ENCODE data around the gene OTUB2. TPM values are rescaled to one million over a fixed set of nuclear protein-coding genes. Genes with fewer than 3 reads are reported as not detected.

The OTUB2 gene
- total and polyA plus RNA-seq, 5 donors from 2014 or later, result 0.25 to 0.46 (median 0.37) TPM; not detected in 1

- Mint-ChIP-seq H3K4me3 (no peak overlapping the region), H3K27me3 (no peaks in the 10 kb centered on the region), H3K36me3 (no peaks in the 10 kb centered on the region), H3K9me3 (no peaks in the 10 kb centered on the region), H3K27ac (no peak overlapping the region), H3K4me1 (peaks cover 0 to 1% (median 0%) of the 10 kb centered on the region in 4 donors)
- no peaks in the 10 kb centered on the region for H3K27me3 ChIP-seq (ENCODE audit: control insufficient read depth, insufficient read depth, low read length)
- H3K4me1 ChIP-seq (ENCODE audit: control insufficient read depth, insufficient read depth, low read length, poor library complexity, severe bottlenecking), result no peaks in the 10 kb centered on the region
- ATAC-seq (ENCODE audit: low read depth in 2 of 2) (no peak), DNase-seq (no peak)
- no peaks in the 10 kb centered on the region for H3K36me3 ChIP-seq (ENCODE audit: control insufficient read depth, insufficient read depth, low read length)
- no peak overlapping the region for H3K27ac ChIP-seq (ENCODE audit: insufficient read depth, low read length, poor library complexity, severe bottlenecking)
- no peaks in the 10 kb centered on the region for H3K9me3 ChIP-seq (ENCODE audit: control insufficient read depth in 2 of 2, low read length in 2 of 2)
- no peak overlapping the region for H3K4me3 ChIP-seq (ENCODE audit: low read depth, low read length)
Measured at GRCh38 chr14:94087891-94088290, 61.8 kb downstream of the OTUB2 start.

- no peaks in the 10 kb centered on the region for H3K4me1 Mint-ChIP-seq
- no peak overlapping the region for H3K27ac ChIP-seq (ENCODE audit: insufficient read depth, low read length, poor library complexity, severe bottlenecking)
- no peak overlapping the region for H3K4me3 ChIP-seq (ENCODE audit: low read depth, low read length)
- H3K27ac Mint-ChIP-seq, result no peak overlapping the region
- H3K9me3 Mint-ChIP-seq, result no peaks in the 10 kb centered on the region
- H3K4me3 Mint-ChIP-seq, result no peak overlapping the region
- H3K27me3 Mint-ChIP-seq, result no peaks in the 10 kb centered on the region
- no peaks in the 10 kb centered on the region for H3K4me1 ChIP-seq (ENCODE audit: control insufficient read depth, insufficient read depth, low read length, poor library complexity, severe bottlenecking)
- H3K36me3 ChIP-seq (ENCODE audit: control insufficient read depth, insufficient read depth, low read length), result no peaks in the 10 kb centered on the region
- no peaks in the 10 kb centered on the region for H3K36me3 Mint-ChIP-seq
- H3K27me3 ChIP-seq (ENCODE audit: control insufficient read depth, insufficient read depth, low read length), result no peaks in the 10 kb centered on the region
- ATAC-seq (ENCODE audit: low read depth in 2 of 2), result no peak
- no peak for DNase-seq
- H3K9me3 ChIP-seq (ENCODE audit: control insufficient read depth in 2 of 2, low read length in 2 of 2), result no peaks in the 10 kb centered on the region
Measured at GRCh38 chr14:94088516-94088915, 62.4 kb downstream of the OTUB2 start.

DNA sequence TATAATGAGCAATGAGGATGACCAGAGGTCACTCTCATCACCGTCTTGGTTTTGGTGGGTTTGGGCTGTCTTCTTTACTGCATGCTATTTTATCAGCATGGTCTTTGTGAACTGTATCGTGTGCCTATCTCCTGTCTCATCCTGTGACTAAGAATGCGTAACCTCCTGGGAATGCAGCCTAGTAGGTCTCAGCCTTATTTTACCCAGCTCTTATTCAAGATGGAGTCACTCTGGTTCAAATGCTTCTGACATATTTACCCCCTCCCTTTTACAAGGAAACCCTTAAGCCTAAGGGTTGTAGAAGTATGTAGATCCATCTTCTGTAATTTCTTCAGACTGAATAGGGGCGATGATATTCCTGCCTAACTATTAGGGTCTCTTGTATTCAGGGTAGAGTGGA lies 63.3 kb downstream of the OTUB2 start:
- H3K27me3 ChIP-seq (ENCODE audit: control insufficient read depth, insufficient read depth, low read length), result no peaks in the 10 kb centered on the region
- H3K9me3 Mint-ChIP-seq, result no peaks in the 10 kb centered on the region
- no peak overlapping the region for H3K4me3 ChIP-seq (ENCODE audit: low read depth, low read length)
- H3K27ac ChIP-seq (ENCODE audit: insufficient read depth, low read length, poor library complexity, severe bottlenecking), result no peak overlapping the region
- no peaks in the 10 kb centered on the region for H3K36me3 Mint-ChIP-seq
- no peaks in the 10 kb centered on the region for H3K36me3 ChIP-seq (ENCODE audit: control insufficient read depth, insufficient read depth, low read length)
- H3K27ac Mint-ChIP-seq, result no peak overlapping the region
- DNase-seq, result no peak
- no peaks in the 10 kb centered on the region for H3K27me3 Mint-ChIP-seq
- no peak for ATAC-seq (ENCODE audit: low read depth in 2 of 2)
- no peak overlapping the region for H3K4me3 Mint-ChIP-seq
- H3K9me3 ChIP-seq (ENCODE audit: control insufficient read depth in 2 of 2, low read length in 2 of 2), result no peaks in the 10 kb centered on the region
- H3K4me1 ChIP-seq (ENCODE audit: control insufficient read depth, insufficient read depth, low read length, poor library complexity, severe bottlenecking), result no peaks in the 10 kb centered on the region
- no peaks in the 10 kb centered on the region for H3K4me1 Mint-ChIP-seq

DNA sequence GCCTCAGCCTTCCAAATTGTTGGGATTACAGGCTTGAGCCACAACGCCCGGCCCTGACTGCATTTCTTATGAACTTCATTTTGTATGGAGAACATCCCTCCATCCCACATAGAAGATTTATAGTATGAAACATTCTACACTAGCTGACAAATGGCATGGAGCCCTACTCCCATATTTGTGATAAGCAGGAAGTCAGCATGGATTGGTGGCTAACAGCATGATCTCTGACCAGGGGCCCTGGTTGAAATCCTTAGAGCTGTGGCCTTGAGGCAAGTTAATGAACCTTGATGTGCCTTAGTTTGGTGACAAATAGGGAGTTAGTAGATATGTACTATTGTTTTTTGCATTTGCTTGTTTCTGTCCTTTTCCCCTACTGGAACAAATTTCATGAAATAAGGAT lies 67.3 kb downstream of the OTUB2 start:
- H3K36me3 ChIP-seq (ENCODE audit: control insufficient read depth, insufficient read depth, low read length), result no peaks in the 10 kb centered on the region
- no peaks in the 10 kb centered on the region for H3K9me3 ChIP-seq (ENCODE audit: control insufficient read depth in 2 of 2, low read length in 2 of 2)
- H3K27me3 ChIP-seq (ENCODE audit: control insufficient read depth, insufficient read depth, low read length), result no peaks in the 10 kb centered on the region
- no peak for DNase-seq
- no peak overlapping the region for H3K27ac ChIP-seq (ENCODE audit: insufficient read depth, low read length, poor library complexity, severe bottlenecking)
- no peaks in the 10 kb centered on the region for H3K27me3 Mint-ChIP-seq
- no peaks in the 10 kb centered on the region for H3K4me1 Mint-ChIP-seq
- H3K4me3 ChIP-seq (ENCODE audit: low read depth, low read length), result no peak overlapping the region
- H3K36me3 Mint-ChIP-seq, result no peaks in the 10 kb centered on the region
- no peaks in the 10 kb centered on the region for H3K9me3 Mint-ChIP-seq
- peak overlapping the region in 1 of 4 donors; percentile 13 for H3K4me3 Mint-ChIP-seq
- no peaks in the 10 kb centered on the region for H3K4me1 ChIP-seq (ENCODE audit: control insufficient read depth, insufficient read depth, low read length, poor library complexity, severe bottlenecking)
- no peak for ATAC-seq (ENCODE audit: low read depth in 2 of 2)
- H3K27ac Mint-ChIP-seq, result no peak overlapping the region

GRCh38 chr14:94097091-94097490 lies 71.0 kb downstream of the OTUB2 start:
- Histone ChIP-seq H3K4me3 (ENCODE audit: low read depth, low read length) (no peak overlapping the region), H3K9me3 (ENCODE audit: control insufficient read depth in 2 of 2, low read length in 2 of 2) (no peaks in the 10 kb centered on the region), H3K36me3 (ENCODE audit: control insufficient read depth, insufficient read depth, low read length) (no peaks in the 10 kb centered on the region), H3K27ac (ENCODE audit: insufficient read depth, low read length, poor library complexity, severe bottlenecking) (no peak overlapping the region), H3K4me1 (ENCODE audit: control insufficient read depth, insufficient read depth, low read length, poor library complexity, severe bottlenecking) (no peaks in the 10 kb centered on the region), H3K27me3 (ENCODE audit: control insufficient read depth, insufficient read depth, low read length) (no peaks in the 10 kb centered on the region)
- H3K27me3 Mint-ChIP-seq, result no peaks in the 10 kb centered on the region
- H3K9me3 Mint-ChIP-seq, result no peaks in the 10 kb centered on the region
- no peak overlapping the region for H3K27ac Mint-ChIP-seq
- H3K4me1 Mint-ChIP-seq, result peaks cover 0 to 2% (median 0%) of the 10 kb centered on the region in 4 donors
- no peak for ATAC-seq (ENCODE audit: low read depth in 2 of 2)
- no peak for DNase-seq
- H3K36me3 Mint-ChIP-seq, result peaks cover 4% of the 10 kb centered on the region
- H3K4me3 Mint-ChIP-seq, result no peak overlapping the region

Other genes starting within 250 kb of the OTUB2 start
- gene PRIMA1, start 237.9 kb upstream of the OTUB2 start, total RNA-seq, result not detected
- gene PRIMA1, start 237.9 kb upstream of the OTUB2 start, polyA plus RNA-seq, result not detected
- not detected for gene FAM181A, start 99.0 kb upstream of the OTUB2 start, total RNA-seq
- gene FAM181A, start 99.0 kb upstream of the OTUB2 start, polyA plus RNA-seq, result not detected
- 0.96 TPM for gene ASB2, start 49.8 kb upstream of the OTUB2 start, total RNA-seq
- gene ASB2, start 49.8 kb upstream of the OTUB2 start, polyA plus RNA-seq, result 1 to 10 TPM; 2.6 to 5.7 (median 4.9) TPM
- gene CCDC197, start 29.0 kb upstream of the OTUB2 start, total RNA-seq, result not detected
- not detected for gene CCDC197, start 29.0 kb upstream of the OTUB2 start, polyA plus RNA-seq
- 518 TPM for gene DDX24, start 54.9 kb downstream of the OTUB2 start, total RNA-seq
- gene DDX24, start 54.9 kb downstream of the OTUB2 start, polyA plus RNA-seq, result 100 to 1,000 TPM; 221 to 279 (median 244) TPM
- gene IFI27L1, start 55.0 kb downstream of the OTUB2 start, total RNA-seq, result 12.0 TPM
- gene IFI27L1, start 55.0 kb downstream of the OTUB2 start, polyA plus RNA-seq, result 10 to 100 TPM in 2 of 4 donors, 1 to 10 TPM in 2; 5.8 to 11.2 (median 9.9) TPM
- 2.9 TPM for gene IFI27, start 84.4 kb downstream of the OTUB2 start, total RNA-seq
- 10 to 100 TPM in 1 of 4 donors, 1 to 10 TPM in 2, under 1 TPM in 1; 0.71 to 13.1 (median 1.9) TPM for gene IFI27, start 84.4 kb downstream of the OTUB2 start, polyA plus RNA-seq
- 27.5 TPM for gene IFI27L2, start 103.3 kb downstream of the OTUB2 start, total RNA-seq
- gene IFI27L2, start 103.3 kb downstream of the OTUB2 start, polyA plus RNA-seq, result 10 to 100 TPM; 59.1 to 90.9 (median 75.9) TPM
- gene PPP4R4, start 148.0 kb downstream of the OTUB2 start, total RNA-seq, result 0.15 TPM
- under 1 TPM in 2 of 4 donors, not detected in 2; 0.37 to 0.69 TPM for gene PPP4R4, start 148.0 kb downstream of the OTUB2 start, polyA plus RNA-seq